ENCODE measurements around the gene ELP2.

ELP2 gene

DNA sequence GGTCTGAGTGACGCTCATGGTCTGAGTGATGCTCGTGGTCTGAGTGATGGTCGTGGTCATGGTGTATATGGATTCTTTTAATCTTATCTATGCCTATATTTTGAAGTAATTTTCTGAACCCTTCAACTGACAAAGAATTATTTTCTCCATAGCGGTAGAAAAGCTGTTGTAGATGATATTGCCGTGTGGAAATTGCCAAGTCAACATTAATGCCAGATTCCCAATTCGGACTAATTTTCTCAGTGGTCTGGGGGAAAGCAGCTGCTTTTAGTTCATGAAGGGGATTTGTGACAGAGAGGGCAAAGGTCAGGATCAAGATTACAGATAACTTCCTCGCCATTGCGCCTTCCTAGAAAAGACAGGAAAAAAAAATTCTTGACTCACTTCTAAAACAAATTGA, 3.0 kb upstream of the ELP2 start:
- DNase-seq (ENCODE audit: low spot score): no peak

DNA sequence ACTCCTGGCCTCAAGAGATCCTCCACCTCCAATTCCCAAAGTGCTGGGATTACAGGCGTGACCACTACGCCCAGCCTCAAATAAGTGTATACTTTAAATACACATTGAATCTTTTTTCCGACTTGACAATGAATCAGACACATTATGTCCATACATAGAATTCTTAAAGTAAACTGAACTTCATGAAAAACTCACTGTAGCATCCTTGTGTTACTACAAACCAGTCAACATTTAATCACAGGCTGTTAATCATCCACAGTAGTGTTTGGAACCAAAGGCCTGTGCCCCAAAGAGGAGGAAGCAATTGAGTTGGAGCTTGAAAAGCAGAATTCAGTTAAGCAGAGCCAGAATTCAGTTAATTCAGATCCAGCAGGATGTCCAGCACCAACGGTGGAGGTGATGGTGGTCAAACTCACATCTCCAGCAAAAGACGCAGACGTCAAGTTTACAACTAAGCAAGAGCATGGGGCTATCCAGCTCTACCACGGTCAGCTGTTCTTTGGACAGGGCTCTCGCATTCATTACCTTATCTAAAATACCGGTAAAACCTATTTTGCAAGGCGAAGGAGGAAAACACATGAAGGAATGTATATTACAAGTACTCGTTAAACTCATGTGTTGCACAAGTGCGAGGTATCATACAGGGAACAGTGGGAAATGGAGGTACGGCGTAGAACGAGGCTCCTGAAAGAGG, 1.7 kb upstream of the ELP2 start:
- no peak for DNase-seq (ENCODE audit: low spot score)

DNA sequence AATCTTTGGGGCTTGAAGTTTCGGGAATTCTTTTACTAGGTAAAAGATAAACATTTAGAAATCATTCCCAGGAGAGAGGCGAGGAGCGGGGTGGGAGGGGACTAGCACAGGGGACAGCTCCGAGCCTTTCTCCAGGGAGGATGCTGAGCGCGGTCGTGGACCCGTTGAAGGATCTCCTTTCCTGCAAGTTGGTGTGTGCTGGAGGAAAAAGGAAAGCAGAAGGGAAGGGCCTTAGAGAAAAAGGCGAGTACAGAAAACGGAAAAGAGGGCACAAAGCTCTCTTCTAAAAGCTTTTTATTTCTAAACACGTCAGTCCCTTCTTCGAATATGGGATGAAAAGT, 1.2 kb upstream of the ELP2 start:
- no peak for DNase-seq (ENCODE audit: low spot score)

DNA sequence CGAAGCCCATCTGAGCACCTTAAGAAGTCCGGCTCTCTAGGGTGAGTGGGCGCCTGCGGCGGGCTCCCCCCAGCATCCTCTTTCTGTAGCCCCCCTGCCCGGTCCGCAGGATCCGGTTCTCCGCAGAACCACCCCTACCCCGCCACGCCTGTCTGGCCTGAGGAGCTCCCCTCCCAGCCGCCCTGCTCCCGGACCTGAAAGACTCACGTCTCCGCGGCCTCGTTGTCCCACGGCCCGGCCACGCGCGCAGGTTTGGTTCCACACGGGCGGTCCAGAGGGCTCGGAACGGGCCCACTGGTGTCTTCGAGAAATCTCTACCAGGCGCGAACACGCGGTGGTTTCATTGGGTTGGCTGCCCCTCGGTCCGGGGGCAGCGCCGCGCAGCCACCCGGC, 796 bp upstream of the ELP2 start:
- no peak for DNase-seq (ENCODE audit: low spot score)

DNA sequence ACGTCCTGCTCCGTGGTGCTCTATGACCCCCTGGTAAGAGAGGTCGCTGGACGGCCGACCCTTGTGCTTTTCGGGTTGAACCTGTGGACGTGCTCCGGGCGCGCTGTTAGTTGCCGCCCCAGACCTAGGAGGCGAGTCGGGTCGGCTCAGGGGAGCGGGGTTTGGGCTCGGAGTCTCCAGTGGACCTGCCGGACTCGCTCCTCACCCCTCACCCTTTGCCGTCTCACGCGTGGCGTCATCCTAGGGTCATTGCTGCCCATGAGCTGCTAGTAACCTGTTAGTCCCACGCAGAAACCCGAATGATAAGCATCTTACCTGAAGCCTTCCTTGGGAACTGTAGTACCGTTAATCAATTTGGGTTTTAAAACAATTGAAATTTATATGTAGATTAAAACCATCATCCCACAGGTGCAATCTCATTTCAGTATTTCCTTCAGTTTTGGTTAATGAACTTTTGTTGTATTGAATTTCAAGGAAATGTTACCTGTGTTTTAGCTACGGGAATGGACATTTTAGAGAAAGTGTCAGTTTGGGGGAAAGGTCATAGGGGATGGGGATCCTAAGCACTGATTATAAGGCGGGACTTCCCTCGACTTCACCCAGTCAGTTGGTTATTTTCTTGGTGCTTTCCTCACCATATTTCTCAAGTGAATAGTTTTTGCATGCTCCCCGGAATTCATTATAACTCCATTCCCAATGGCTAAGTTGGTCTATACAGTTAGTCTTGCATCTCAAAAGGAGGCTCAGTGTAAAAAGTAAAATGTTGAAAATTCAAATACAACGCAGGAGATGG, 536 bp downstream of the ELP2 start:
- no peak for DNase-seq (ENCODE audit: low spot score)

DNA sequence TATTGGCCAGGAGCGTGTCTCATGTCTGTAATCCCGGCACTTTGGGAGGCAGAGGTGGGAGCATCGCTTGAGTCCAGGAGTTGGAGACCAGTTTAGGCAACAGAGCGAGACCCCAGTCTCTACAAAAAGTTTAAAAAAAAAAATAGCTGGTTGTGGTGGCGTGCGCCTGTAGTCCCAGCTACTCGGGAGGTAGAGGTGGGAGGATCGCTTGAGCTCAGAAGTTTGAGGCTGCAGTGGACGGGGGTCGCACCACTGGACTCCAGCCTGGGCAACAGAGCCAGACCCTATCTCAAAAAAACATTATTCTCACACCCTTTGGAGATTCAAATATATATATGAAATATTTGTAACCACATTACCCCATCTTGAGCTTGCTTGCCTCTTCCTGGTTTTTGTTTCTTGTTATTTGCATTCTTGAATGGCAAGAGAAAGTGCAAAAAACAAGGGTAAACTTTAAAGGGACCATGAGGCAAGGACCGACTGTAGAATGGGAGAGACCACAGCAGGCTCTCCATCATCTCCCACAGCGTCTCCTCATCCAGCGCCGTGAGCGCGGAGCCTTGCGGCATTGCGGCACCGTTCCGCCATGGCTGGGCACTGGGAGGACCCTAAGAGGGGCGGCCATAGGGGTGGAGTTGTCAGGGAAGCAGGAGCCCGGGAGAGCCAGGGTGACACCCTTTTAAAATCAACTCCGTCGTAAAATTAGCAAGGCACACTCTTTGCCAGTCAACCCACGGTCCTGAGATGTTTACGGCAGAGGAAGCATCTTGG, 1.4 kb downstream of the ELP2 start:
- DNase-seq (ENCODE audit: low spot score): no peak

DNA sequence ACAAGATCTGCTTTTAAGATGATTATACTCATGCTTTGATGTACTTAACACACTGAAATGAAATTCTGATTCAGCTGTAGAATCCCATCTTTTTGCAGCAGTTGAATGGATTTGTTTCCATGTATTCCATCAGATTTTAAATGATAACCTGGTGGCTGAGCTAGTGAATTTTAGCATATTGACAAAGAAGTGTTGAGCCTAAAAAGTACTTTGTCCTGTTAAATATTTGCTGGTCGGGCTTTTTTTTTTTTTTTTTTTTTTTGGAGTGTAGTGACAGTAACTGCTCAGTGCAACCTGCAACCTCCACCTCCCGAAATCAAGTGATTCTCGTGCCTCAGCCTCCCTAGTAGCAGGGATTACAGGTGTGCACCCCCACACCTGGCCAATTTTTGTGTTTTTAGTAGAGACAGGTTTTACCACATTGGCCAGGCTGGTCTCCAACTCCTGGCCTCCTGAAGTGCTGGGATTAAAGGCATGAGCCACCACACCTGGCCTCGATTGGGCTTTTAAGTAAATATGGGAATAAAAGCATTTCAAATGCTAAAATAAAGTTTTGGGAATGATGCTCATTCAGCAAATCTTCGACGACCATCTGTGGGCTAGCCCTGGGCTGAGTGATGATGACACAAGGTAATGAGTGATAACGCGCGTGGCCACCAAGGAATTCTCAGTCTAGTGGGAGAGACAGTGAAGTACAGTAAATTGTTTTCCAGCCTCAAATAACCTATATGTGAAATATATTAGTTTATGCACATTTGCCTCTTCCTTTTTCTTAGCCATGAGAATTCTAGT, 2.2 kb downstream of the ELP2 start:
- DNase-seq (ENCODE audit: low spot score): no peak

DNA sequence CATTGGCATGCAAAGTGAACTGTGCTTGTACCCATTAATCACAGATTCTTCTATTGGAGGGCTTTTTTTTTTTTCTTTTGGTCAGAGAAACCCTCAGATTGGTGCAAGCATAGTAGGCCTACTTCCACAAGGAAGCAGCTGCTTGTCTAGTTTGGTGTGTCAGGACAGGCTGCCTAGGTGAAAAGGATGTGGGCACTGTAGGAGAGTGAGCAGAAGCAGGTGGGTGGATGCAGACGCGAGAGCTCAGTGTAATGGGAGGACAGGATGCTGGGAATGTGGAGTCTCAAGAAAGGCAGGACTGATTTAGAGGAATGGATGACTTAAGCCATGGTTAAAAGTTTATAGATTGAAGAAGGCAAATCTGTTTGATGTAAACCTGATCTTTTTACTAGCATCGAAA, 3.1 kb downstream of the ELP2 start:
- DNase-seq (ENCODE audit: low spot score): no peak

DNA sequence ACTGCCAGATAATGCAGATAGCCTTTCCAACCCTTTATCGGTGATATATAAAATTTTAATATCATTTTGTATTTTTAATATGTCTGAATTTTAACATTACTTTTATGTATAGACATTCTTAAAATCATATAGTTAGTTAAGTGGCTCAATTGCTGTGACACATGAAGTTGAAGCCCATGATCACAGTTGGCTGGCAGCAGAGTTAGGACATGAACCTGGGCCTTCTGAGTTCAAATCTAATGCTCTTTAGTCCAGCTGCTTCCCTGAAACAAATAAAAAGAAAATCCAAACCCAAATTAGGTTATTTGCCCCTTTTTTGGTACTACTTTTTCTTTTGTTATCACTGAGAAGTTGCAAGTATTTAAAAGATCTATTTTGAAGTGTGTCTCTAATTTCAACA, 5.6 kb downstream of the ELP2 start:
- no peak for DNase-seq (ENCODE audit: low spot score)

DNA sequence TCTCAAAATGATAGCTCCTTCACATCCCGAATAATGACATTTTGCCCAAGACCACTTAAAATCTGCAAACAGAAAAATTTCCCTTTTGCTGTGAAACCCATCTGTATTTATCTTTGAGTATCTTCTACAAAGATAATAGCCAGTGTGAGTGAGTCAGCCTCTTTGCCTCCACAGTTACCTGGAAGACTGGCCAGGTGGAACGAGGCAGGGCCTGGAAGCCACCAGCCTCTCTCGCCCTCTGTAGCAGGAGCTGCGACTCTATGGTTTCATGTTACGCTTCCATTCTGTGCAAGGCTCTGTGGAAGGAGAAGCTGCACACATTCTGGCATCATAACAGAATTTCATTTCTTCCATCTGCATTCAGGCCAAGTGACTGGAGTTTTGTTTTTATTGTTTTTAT, 9.5 kb downstream of the ELP2 start:
- DNase-seq (ENCODE audit: low spot score): no peak

DNA sequence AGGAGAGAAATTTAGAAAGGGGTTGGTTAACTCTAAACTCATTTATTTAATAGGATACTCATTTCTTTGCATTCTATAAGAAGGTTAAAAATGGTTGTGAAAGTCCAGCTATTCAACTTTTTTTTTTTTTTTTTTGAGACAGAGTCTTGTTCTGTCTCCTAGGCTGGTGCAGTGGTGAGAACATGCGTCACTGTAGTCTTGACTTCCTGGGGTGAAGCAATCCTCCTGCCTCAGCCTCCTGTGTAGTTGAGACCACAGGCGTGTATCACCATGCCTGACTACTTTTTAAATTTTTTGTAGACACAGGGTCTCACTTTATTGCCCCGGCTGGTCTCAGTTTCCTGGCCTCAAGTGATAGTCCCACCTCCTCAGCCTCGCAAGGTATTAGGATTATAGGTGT, 11.9 kb downstream of the ELP2 start:
- DNase-seq (ENCODE audit: low spot score): no peak

DNA sequence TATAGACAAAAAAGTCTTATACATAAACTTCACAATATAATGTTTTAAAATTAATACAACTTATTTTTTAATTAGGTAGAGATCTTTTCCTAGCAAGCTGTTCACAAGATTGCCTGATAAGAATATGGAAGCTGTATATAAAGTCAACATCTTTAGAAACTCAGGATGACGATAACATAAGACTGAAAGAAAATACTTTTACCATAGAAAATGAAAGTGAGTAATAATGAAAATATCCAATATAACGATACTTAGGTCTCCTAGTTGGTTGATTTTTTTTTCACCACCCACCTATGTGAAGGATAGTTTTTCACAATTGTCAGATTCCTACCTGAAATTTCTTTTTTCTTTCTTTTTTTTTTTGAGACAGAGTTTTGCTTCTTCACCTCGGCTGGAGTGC, 13.1 kb downstream of the ELP2 start:
- no peak for DNase-seq (ENCODE audit: low spot score)

DNA sequence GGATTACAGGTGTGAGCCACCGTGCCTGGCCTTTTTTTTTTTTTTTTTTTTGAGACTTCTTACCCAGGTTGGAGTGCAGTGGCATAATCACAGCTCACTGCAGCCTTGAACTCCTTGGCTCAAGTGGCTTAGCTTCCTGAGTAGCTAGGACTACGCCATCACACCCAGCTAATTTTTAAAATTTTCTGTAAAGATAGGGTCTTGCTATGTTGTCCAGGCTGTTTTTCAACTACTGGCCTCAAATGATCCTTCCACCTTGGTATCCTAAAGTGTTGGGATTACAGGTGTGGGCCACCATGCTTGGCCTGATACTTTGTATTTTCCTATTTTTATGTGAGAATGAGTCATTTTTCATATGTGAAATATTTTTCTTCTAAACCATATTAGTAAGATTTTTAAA, 13.7 kb downstream of the ELP2 start:
- DNase-seq (ENCODE audit: low spot score): no peak

DNA sequence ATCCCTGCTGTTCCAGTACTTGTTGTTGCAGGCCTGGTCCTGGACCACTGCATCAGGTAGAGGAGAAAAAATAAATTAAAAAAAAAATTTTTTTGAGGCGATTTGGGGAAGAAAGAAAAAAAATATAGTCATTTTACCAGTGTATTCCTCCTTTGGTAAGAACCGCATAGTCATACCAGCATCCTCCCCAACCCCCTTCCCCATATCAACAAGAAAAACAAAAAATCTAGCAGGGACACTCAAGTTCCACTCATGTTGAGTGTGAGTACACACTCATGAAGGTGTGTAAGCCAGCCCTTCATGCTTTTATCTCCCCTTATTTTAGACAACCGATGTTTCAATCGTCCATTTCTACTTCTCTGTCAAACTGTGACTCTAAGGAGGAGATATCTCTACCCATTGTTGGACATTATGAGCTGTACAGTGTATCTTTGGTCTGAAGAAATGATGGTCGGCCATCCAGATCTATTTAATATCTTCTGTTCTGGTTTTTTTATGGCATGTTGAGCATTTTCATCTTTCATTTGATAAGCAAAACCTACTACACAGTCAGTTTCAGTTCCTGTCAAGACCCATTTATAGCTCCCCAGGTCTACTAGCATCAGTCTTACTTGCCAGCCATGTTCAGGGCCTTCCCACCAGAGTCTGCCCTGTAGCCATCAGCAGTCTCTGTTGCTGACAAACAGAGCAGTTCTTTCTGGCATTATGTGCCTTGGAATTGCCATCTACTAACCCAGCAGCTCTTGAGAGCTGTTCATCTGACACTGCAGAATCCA, 20.0 kb downstream of the ELP2 start:
- no peak for DNase-seq (ENCODE audit: low spot score)

DNA sequence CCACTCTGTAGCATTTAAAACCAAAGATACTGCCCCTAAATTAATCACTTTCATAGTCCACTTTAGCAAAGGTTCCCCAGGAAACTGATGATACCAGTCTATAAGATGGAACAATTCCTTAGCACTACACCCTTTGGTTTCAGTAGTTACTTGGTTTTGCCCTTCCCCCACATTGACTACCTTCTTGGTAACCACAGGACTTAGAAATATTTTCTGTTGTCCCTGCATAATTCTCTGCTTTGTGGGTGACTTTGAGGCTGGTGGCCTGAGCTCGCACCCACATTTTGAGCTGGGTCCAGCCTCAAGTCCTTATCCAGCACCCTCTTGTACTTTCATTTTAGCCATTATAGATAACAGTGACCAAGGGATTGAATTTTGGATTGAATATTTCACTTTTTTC, 23.1 kb downstream of the ELP2 start:
- DNase-seq (ENCODE audit: low spot score): no peak

DNA sequence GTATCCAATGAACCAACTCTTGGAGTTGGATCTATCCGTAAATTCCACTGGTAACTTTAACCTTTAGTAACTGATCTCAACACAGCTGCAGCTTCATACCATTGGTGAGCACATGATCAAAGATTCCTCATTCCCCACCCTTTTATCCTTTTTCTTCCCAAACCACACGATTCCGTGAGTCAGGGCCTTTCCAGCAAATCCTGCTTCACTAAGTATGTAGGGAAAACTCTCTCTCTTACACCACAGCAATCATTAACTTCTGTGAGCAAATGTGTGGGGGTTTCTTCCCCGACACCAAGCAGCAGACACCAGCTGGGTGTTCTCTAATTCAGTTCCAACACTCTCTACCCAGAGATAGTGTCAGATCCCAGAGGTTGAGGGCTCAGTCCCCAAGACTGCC, 23.5 kb downstream of the ELP2 start:
- DNase-seq (ENCODE audit: low spot score): no peak

DNA sequence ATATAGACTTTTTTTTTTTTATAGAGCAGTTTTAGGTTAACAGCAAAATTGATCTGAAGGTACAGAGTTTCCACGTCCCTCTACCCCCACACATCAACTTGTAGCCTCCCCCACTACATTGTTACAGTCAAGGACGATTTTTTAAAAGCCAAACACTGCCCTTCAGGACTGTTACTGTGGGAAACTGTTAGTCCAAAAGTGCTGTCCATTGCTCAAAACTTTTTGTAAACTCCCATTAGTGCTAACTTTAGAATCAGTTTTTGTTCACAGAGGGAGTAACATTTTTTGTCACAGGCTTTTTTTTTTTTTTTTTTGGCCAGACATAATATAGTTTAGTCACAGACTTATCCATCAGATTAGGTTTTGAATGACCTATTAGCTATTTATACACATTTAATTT, 24.1 kb downstream of the ELP2 start:
- DNase-seq (ENCODE audit: low spot score): no peak

DNA sequence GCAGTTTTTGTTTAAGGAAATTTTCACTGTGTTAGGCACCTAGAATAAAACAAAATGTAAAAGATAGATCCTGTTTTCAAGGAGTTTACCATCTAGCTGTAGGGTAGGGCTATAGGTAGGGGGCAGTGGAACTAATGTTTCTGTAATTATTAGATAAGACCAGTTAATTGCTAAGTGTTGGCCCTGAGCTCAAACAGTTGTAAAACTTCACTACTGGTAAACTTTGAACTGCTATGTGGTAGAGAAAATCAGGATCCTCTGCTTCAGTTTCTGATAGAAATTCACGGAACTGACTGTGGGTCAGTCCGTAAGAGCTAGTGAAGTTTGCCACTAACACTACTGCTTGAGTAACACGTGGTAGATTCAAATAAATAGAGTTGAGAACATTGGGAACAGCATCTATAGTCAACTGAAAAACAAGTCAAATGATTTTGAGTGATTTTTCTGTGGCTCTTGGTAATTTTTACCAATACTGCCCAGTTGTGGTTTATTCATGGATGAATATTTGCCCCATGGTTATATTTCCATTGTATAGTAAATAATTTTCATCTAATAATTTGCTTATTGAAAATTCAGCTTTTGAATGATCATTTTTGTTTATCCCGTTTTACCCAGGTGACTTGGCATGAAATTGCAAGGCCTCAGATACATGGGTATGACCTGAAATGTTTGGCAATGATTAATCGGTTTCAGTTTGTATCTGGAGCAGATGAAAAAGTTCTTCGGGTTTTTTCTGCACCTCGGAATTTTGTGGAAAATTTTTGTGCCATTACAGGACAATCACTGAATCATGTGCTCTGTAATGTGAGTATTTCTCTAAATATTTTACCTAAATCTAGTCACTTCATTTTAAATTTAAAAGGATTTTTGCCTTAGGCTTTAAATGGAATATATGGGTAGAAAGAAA, 26.4 kb downstream of the ELP2 start:
- DNase-seq (ENCODE audit: low spot score): no peak

DNA sequence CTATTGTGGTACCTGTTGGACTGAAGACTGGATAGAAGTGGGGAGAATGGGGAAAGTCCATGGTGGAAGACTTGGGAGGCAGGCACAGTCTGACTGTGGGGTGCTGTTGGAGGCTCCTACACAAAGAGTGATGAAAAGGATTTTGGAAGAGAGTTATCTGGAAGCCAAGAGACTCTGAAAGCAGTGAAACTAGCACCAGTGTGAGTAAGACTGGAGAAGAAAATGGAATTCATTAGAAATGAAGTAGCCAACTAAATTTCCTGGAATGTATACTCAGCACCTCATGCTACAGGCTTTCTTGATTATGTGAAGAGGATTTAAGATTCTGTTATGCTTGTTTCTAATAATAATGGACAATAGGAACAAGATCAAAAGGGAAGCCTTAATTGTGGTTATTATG, 27.7 kb downstream of the ELP2 start:
- DNase-seq (ENCODE audit: low spot score): no peak

DNA sequence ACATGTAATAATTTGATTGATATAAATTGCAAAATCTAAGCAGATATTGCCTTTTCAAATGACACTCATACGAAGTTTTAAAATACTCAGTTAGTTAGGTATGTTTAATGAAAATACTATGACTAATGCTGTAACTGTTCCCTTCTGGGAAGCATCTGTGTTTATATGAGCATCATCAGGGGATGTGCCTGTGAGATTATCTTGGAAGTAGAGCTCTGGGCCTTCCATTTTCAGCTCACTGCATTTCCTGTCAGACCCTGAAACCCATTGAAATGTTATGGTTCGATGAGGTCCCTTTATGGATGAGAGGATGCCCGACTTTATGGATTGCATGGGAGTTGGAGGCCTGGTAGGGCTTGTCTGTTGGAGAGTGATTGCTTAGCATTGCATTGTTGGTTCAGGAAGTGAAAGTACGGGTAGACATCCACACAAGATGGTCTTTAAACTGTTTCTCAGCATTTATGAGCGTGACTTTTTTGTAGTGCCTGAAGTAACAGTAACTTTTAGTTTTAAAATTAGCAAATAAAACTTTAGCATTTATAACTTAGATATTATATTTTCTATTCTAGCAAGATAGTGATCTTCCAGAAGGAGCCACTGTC, 28.7 kb downstream of the ELP2 start:
- no peak for DNase-seq (ENCODE audit: low spot score)
